NCI-H748 (cell line): ENCODE measurements around the gene SRGN.

Experiments used
- DNase-seq: peaks from one replicate; lab custom pipeline; 2025; ENCODE audit not compliant: unreplicated experiment; lab: John Stamatoyannopoulos, UW

SRGN gene

GRCh38 chr10:69089638-69090599 lies 2.0 kb downstream of the SRGN start:
- no peak for DNase-seq

- no peak for DNase-seq
These were observed 2.8 kb downstream of the SRGN start for GRCh38 chr10:69090685-69091084.

GRCh38 chr10:69091143-69091651 lies 3.3 kb downstream of the SRGN start:
- DNase-seq = no peak

DNA sequence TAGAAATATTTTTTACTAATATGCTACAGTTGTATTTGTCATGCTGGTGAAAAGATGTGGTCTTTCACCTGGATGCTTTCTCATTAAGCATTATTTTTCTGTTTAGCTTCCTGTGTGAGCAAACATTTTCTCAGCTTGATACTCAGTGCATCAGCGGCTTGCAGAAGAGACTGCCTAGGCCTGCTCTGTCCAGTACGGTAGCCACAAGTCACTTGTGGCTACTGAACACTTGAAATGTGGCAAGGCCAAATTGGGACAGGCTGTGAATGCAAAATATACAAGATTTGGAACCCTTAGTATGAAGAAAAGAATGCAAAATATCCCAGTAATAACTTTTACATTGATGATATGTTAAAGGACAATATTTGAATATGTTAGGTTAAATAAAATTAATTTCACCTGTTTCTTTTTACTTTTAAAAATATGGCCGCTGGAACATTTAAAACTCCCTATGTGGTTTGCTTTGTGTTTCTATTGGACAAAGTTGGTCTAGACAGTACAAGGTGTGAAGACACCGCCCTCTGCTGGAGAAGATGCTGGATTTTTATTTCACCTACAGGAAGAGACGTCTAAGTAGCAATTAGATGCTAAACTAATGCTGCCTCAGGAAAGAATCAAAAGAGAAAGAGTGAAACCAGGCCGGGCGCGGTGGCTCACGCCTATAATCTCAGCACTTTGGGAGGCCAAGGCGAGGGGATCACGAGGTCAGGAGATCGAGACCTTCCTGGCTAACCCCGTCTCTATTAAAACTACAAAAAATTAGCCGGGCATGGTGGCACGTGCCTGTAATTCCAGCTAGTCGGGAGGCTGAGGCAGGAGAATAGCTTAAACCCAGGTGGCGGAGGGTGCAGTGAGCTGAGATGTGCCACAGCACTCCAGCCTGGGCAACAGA lies 5.3 kb downstream of the SRGN start:
- peak; percentile 73 for DNase-seq

GRCh38 chr10:69093933-69094332 lies 6.0 kb downstream of the SRGN start:
- DNase-seq = no peak

DNA sequence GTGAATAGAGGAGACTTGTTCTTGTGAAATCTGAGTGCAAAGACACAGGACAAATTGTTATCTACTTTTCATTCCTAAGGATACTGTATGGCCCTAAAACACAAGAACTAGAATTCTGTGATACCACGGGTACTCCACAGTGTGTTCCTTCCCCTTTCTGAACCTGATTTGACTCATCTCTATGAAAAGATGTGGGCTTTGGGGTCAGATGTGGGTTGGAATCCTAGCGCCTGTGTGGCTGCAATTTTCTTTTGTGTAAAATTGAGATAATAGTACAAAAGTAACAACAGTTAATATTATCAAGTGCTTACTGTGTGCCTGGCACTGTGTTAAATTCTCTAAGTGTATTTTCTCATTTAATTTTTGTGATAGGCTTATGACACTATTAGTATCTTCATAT lies 8.1 kb downstream of the SRGN start:
- DNase-seq = no peak

DNA sequence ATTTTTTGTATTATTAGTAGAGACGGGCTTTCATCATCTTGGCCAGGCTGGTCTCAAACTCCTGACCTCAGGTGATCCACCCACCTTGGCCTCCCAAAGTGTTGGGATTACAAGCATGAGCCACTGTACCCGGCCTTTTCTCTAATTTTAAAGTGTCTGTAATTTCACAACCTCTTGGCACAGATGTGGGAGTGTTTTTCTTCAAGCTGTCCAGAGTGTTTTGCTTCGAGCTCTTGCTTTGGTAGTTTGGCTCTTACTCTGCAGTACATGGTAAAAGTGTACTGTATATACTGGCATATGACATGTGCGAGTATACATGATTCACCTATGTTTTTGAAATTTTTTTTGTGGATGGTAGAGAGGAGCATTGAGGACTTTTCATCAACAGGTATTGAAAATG lies 9.8 kb downstream of the SRGN start:
- no peak for DNase-seq

DNA sequence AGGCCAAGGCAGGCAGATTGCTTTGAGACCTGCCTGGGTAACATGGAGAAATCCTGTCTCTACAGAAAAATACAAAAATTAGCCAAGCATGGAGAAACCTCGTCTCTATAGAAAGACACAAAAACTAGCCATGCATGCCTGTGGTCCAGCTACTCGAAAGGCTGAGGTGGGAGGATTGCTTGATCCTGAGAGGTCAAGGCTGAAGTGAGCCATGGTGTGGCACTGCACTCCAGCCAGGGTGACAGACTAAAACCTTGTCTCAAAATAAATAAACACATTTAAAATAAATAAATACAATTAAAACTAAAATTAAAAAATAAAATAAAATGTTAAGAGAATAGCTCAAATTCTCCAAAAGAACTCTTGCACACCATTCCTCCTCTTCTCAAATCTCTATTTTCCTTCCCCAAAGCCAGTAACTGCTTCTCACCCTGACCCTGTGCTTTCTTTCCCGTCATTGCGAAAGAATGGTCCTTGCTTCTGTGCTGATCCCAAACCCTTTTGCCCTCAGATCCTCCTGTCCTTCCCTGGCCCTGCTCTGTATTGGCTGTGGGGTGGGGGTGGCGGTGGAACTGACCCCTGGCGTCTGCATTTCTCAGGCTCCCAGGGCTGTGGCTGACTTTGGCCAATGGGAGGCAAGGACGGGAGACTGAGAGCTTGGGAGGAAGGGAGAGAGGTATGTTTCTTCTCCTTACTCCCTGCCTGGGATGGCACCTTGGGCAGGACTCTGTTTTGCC lies 12.4 kb downstream of the SRGN start:
- no peak for DNase-seq

GRCh38 chr10:69101451-69102095 lies 13.7 kb downstream of the SRGN start:
- no peak for DNase-seq

DNA sequence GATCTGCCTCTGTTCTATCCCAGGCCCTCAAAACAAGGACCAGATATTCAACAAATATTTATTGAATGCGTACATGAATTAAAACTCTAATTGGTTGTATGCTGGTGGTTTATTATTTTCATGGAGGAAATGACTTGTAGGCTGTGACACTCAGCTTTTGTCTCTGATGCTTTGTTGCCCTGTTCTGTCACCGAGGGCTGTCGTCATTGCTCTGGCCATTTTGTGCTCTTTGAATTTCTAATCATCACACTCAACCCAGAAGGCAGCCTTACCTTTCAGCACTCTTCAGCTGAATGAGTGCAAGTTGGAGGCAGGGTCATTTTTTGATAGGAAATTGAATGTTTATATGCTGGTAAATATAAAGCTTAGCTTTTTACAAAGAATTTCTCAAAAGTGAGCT lies 14.5 kb downstream of the SRGN start:
- no peak for DNase-seq

- no peak for DNase-seq
These were observed 15.9 kb downstream of the SRGN start for GRCh38 chr10:69103784-69104183.

GRCh38 chr10:69104994-69105790 lies 17.3 kb downstream of the SRGN start:
- no peak for DNase-seq

DNA sequence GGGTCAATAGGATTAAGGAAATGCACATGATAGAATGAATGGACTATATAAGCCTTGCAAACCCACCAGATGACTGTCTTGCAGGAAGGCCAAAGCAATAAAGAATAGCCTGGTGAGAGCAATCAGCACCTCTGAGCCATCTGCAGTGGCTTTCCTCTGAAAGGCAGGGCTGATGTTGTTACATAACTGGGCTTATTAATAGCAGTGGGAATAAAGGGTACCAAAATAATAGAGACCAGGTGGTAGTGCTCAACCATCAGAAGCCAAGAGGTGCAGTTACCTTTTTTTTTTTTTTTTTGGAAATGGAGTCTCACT lies 19.2 kb downstream of the SRGN start:
- no peak for DNase-seq

- DNase-seq = no peak
These were observed 19.8 kb downstream of the SRGN start for GRCh38 chr10:69107699-69108098.

DNA sequence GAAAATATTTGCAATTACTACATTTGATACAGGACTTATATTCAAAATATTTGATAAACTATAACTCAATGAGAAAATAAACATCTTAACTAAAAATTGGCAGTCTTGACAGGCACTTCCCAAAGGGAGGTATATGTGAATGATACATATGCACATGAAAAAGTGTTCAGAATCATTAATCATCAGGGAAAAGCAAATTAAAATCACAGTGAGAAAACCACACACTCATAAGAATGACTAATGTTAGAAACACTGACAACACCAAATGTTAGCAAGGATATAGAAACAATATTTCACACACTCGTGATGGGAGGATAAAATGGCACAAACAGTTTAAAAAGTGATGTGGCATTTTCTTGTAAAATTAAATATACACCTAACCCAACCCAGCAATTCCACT lies 32.0 kb downstream of the SRGN start:
- no peak for DNase-seq

DNA sequence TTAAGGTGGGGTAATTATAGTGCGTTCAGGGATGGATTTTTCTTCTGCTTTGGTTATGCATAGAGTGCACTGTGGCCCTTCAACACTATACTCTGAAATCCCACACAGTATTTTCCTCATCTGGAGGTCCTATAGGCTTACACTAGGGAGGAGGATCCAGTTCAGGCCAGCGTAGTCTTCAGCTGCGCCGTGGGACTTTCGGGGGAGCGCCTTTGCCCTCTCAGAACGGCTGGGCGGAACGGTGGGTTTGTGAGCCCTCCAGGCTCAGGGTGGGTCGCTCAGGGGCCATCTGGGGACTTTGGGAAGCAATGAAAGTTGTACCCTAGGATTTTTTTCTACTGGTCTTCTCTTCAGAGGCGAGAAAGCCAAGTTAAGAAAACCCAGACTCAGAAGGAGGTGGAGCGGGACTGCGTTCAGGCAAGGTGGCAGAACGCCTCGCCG lies 35.4 kb downstream of the SRGN start:
- DNase-seq = peak; percentile 66

GRCh38 chr10:69123747-69124562 lies 36.1 kb downstream of the SRGN start, which contains the start of gene VPS26A:
Gene VPS26A (plus strand): TSS chr10:69124178. CDS start chr10:69124278, 100 bp downstream.
- peak; percentile 96 for DNase-seq

- DNase-seq = peak; percentile 73
These were observed 36.8 kb downstream of the SRGN start for GRCh38 chr10:69124563-69125268.
